Liver (tissue), 3 donors: ENCODE data around the gene IFT27.

ENCODE experiments used
- GABPA ChIP-seq, 2 donors: IDR thresholded peaks in 1 of 2; conservative IDR thresholded peaks in 1 of 2; 2 replicates each; pipeline ENCODE4 v1.6.1; 2016; ENCODE audit warnings: antibody characterized with exemption in 2 of 2, mild to moderate bottlenecking in 1 of 2, moderate library complexity in 1 of 2
- JUND ChIP-seq, 2 donors: IDR thresholded peaks; 2 replicates each; pipeline ENCODE4 v1.6.1; 2016; ENCODE audit warnings: antibody characterized with exemption in 2 of 2
- YY1 ChIP-seq: IDR thresholded peaks from 2 replicates; pipeline ENCODE4 v1.6.1; 2016; ENCODE audit warnings: antibody characterized with exemption, mild to moderate bottlenecking
- TF ChIP-seq, protein P1 (sequence below): fragments of 150-350 bp; IDR thresholded peaks from 2 replicates; pipeline ENCODE4 v1.5.1; 2017; ENCODE audit warnings: improper control_type of control experiment, low read depth, low read length; ENCODE audit not compliant: missing input control
- TF ChIP-seq, protein P2 (sequence below): IDR thresholded peaks from 2 replicates; pipeline ENCODE4 v1.6.1; 2016; ENCODE audit warnings: antibody characterized with exemption
- TF ChIP-seq, protein P3 (sequence below): IDR thresholded peaks from 2 replicates; pipeline ENCODE4 v1.6.1; 2016; ENCODE audit warnings: antibody characterized with exemption, mild to moderate bottlenecking
- donor health status: healthy.
- donor health status: healthy.

DNA sequence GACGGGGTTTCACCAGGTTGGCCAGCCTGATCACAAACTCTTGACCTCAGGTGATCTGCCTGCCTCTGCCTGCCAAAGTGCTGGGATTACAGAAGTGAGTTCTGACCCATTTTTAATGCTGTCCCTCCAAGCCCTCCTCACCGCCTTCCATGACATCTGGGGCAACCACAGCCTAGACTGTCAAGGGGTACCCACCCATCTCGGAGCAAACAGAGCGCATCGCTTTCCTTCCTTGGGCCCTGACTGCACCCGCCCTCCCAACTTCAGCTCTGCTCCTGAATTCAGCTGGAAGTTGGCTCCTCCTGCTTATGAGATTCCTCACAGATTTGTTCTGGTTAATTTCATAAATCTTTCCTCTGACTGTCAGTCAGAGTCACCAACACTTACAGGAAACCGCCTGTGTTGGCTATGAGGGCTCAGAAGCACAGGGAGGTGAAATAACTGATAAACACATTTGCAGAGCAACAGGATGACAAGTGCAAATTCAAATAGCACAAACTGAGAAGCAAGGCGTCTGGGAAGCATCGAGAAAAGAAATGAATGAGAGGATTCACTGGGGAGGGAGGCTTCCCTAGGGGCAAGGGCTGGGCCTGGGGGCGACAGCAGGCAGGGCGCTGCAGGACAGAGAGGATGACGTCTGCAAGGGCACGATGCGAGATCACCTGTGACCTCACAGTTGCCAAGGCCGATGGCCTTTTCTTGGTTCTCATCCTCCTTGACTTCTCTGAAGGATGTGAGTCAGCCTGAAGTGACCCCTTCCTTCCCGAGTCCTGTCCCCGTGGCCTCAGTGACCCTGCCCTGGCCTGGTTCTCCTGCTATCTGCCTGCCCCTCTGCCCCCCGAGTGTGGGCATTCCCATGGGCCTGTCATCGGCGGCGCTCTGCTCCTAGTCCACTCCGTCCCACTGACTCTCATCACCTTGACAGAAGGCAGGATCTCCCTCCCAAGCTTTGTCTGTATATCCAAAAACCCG, 6.1 kb downstream of the IFT27 start:
- TF ChIP-seq, protein P1, sequence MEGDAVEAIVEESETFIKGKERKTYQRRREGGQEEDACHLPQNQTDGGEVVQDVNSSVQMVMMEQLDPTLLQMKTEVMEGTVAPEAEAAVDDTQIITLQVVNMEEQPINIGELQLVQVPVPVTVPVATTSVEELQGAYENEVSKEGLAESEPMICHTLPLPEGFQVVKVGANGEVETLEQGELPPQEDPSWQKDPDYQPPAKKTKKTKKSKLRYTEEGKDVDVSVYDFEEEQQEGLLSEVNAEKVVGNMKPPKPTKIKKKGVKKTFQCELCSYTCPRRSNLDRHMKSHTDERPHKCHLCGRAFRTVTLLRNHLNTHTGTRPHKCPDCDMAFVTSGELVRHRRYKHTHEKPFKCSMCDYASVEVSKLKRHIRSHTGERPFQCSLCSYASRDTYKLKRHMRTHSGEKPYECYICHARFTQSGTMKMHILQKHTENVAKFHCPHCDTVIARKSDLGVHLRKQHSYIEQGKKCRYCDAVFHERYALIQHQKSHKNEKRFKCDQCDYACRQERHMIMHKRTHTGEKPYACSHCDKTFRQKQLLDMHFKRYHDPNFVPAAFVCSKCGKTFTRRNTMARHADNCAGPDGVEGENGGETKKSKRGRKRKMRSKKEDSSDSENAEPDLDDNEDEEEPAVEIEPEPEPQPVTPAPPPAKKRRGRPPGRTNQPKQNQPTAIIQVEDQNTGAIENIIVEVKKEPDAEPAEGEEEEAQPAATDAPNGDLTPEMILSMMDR: no peak
- TF ChIP-seq YY1: no peak
- TF ChIP-seq, protein P2, sequence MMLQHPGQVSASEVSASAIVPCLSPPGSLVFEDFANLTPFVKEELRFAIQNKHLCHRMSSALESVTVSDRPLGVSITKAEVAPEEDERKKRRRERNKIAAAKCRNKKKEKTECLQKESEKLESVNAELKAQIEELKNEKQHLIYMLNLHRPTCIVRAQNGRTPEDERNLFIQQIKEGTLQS: no peak
- TF ChIP-seq, protein P3, sequence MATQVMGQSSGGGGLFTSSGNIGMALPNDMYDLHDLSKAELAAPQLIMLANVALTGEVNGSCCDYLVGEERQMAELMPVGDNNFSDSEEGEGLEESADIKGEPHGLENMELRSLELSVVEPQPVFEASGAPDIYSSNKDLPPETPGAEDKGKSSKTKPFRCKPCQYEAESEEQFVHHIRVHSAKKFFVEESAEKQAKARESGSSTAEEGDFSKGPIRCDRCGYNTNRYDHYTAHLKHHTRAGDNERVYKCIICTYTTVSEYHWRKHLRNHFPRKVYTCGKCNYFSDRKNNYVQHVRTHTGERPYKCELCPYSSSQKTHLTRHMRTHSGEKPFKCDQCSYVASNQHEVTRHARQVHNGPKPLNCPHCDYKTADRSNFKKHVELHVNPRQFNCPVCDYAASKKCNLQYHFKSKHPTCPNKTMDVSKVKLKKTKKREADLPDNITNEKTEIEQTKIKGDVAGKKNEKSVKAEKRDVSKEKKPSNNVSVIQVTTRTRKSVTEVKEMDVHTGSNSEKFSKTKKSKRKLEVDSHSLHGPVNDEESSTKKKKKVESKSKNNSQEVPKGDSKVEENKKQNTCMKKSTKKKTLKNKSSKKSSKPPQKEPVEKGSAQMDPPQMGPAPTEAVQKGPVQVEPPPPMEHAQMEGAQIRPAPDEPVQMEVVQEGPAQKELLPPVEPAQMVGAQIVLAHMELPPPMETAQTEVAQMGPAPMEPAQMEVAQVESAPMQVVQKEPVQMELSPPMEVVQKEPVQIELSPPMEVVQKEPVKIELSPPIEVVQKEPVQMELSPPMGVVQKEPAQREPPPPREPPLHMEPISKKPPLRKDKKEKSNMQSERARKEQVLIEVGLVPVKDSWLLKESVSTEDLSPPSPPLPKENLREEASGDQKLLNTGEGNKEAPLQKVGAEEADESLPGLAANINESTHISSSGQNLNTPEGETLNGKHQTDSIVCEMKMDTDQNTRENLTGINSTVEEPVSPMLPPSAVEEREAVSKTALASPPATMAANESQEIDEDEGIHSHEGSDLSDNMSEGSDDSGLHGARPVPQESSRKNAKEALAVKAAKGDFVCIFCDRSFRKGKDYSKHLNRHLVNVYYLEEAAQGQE: no peak
- no peak for TF ChIP-seq GABPA (IDR thresholded peaks at IDR 0.05 in 1 of 2, conservative IDR thresholded peaks at IDR 0.05 in 1 of 2)
- TF ChIP-seq JUND (IDR thresholded peaks at IDR 0.05): no peak
